Upper lobe of left lung (tissue), 6 donors: ENCODE data around the gene ATN1. TPM values are rescaled to one million over a fixed set of nuclear protein-coding genes. Genes with fewer than 3 reads are reported as not detected.
"Not testable (repeated sequence)": the region's sequence is repeated elsewhere in the genome, so short reads cannot be mapped to it uniquely, and the experiment has no call there.

Source experiments
- ATAC-seq, 2 donors: fragments of 200-7000 bp; cut with Tn5 transposase; one replicate each; pipeline ENCODE4 v1.9.1; 2022; ENCODE audit warnings: mild to moderate bottlenecking in 2 of 2, moderate library complexity in 2 of 2; ENCODE audit not compliant: low FRiP score in 2 of 2
- DNase-seq, 2 donors: peaks; one replicate each; pipeline ENCODE4 v3.0.0-alpha.2; 2019 to 2020
- H3K27ac ChIP-seq, 4 donors: fragments of 200-600 bp; sonication (generic); one replicate each; pipeline ENCODE4 v1.5.1; 2016 to 2019
- H3K27me3 ChIP-seq, 4 donors: fragments of 200-600 bp; sonication (generic); one replicate each; pipeline ENCODE4 v1.5.1; 2017 to 2019
- H3K36me3 ChIP-seq, 4 donors: fragments of 200-600 bp; sonication (generic); one replicate each; pipeline ENCODE4 v1.5.1; 2016 to 2019
- H3K4me1 ChIP-seq, 4 donors: fragments of 200-600 bp; sonication (generic); one replicate each; pipeline ENCODE4 v1.5.1; 2018 to 2019
- H3K4me3 ChIP-seq, 4 donors: fragments of 200-600 bp; sonication (generic); one replicate each; pipeline ENCODE4 v1.5.1; 2017 to 2019; ENCODE audit warnings: mild to moderate bottlenecking in 2 of 4, moderate library complexity in 1 of 4
- H3K9me3 ChIP-seq, 4 donors: fragments of 200-600 bp; sonication (generic); one replicate each; pipeline ENCODE4 v1.5.1; 2018 to 2019
- EP300 ChIP-seq, 4 donors: sonication (generic); formaldehyde crosslinking; IDR thresholded peaks; one replicate each; pipeline ENCODE4 v1.5.1; 2017; ENCODE audit warnings: antibody characterized with exemption in 4 of 4, control low read depth in 2 of 4
- POLR2A ChIP-seq, 4 donors: fragments of 450-650 bp; IDR thresholded peaks; one replicate each; pipeline ENCODE4 v1.5.1; 2016 to 2017; ENCODE audit warnings: antibody characterized with exemption in 4 of 4, mild to moderate bottlenecking in 2 of 4
- POLR2AphosphoS5 ChIP-seq, 2 donors: sonication (generic); formaldehyde crosslinking; IDR thresholded peaks; one replicate each; pipeline ENCODE4 v1.5.1; 2017; ENCODE audit warnings: antibody characterized with exemption in 2 of 2
- WGBS, 2 donors: methylation state at CpG; one replicate each; pipeline ENCODE4 v1.1.5; 2017 to 2018; 5-methylcytosine and 5-hydroxymethylcytosine counted together
- total RNA-seq, 6 donors: library from RNA; depleted of rRNA in 4 of 6; stranded (reverse); fragments of >200 nt in 4 of 6; gene quantifications; one replicate each; pipeline versions ENCODE4 v1.1.0 to v1.2.1, GENCODE V29; 2016 to 2021
- TF ChIP-seq, protein P1 (sequence below), 6 experiments: fragments of 450-650 bp in 4 of 6; fragments of 200-600 bp in 2 of 6; sonication (generic) in 2 of 6; IDR thresholded peaks; one replicate each; pipeline ENCODE4 v1.5.1; 2016 to 2019; ENCODE audit warnings: antibody characterized with exemption in 6 of 6
- donor health status: DM: no; HTN: no; CAD: no; lungs with moderate emphysema.
- donor health status: DM: no; HTN: yes; CAD: no; lungs with severe emphysema.

ATN1 gene, protein sequence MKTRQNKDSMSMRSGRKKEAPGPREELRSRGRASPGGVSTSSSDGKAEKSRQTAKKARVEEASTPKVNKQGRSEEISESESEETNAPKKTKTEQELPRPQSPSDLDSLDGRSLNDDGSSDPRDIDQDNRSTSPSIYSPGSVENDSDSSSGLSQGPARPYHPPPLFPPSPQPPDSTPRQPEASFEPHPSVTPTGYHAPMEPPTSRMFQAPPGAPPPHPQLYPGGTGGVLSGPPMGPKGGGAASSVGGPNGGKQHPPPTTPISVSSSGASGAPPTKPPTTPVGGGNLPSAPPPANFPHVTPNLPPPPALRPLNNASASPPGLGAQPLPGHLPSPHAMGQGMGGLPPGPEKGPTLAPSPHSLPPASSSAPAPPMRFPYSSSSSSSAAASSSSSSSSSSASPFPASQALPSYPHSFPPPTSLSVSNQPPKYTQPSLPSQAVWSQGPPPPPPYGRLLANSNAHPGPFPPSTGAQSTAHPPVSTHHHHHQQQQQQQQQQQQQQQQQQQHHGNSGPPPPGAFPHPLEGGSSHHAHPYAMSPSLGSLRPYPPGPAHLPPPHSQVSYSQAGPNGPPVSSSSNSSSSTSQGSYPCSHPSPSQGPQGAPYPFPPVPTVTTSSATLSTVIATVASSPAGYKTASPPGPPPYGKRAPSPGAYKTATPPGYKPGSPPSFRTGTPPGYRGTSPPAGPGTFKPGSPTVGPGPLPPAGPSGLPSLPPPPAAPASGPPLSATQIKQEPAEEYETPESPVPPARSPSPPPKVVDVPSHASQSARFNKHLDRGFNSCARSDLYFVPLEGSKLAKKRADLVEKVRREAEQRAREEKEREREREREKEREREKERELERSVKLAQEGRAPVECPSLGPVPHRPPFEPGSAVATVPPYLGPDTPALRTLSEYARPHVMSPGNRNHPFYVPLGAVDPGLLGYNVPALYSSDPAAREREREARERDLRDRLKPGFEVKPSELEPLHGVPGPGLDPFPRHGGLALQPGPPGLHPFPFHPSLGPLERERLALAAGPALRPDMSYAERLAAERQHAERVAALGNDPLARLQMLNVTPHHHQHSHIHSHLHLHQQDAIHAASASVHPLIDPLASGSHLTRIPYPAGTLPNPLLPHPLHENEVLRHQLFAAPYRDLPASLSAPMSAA (N-terminal part only)
- total RNA-seq = 100 to 1,000 TPM in 4 of 6 donors, 10 to 100 TPM in 2; 74.7 to 321 (median 133) TPM

DNA sequence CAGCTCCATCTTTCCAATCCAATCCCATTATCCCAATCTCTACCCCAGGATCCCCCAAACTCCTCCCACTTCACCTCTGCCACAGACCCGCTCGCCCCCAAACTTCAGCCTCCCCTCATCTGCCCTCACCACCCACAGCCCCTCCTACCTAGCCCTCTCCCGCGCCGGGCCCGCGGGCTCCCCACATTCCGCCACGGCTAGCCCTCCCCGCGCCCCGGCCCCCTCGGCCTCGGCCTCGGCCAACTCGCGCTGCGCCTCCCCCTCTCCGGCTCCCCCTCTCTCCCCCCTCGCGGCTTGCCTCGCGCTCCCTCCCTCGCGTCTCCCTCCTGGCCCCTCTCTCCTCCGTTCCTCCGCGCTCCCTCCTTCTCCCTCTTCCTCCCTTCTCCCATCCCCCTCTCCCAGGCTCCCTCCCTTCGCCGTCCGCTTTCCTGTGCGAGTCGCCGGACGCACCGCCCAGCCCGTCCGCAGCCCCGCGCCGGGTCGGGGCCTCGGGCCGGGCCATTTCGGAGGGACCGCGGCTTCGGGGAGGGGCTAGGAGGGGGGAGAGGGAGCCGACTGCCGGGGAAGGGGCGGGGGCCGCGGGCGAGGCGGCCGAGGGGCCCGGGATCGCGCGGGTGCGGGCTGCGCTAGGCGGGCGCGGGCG is at the start of gene ATN1:
TSS of gene ATN1 (plus strand) at position 581 of the 643 bp plus-strand sequence. CDS start 6,043 bp downstream, outside the sequence.
- H3K36me3 ChIP-seq = peaks cover 0 to 3% (median under 1%) of the 10 kb centered on the region in 4 donors
- H3K9me3 ChIP-seq = no peaks in the 10 kb centered on the region
- DNase-seq = peak; percentile 67 to 93
- WGBS, 2 donors = 0 to 1% methylated on average over 27 to 31 of the region's 66 CpGs
- peak; percentile 12 to 76 for ATAC-seq
- no peaks in the 10 kb centered on the region for H3K27me3 ChIP-seq
- H3K4me1 ChIP-seq = peaks cover 49 to 69% (median 54%) of the 10 kb centered on the region in 4 donors
- peak within 1 kb of the TSS; percentile 92 to 99 (median 96) for H3K27ac ChIP-seq
- H3K4me3 ChIP-seq = peak within 1 kb of the TSS; percentile 86 to 96 (median 90)
- TF ChIP-seq POLR2AphosphoS5 (IDR thresholded peaks at IDR 0.05) (peak; percentile 70 to 76), POLR2A (IDR thresholded peaks at IDR 0.05) (peak in 1 of 4 donors; percentile 58)
- TF ChIP-seq, protein P1, sequence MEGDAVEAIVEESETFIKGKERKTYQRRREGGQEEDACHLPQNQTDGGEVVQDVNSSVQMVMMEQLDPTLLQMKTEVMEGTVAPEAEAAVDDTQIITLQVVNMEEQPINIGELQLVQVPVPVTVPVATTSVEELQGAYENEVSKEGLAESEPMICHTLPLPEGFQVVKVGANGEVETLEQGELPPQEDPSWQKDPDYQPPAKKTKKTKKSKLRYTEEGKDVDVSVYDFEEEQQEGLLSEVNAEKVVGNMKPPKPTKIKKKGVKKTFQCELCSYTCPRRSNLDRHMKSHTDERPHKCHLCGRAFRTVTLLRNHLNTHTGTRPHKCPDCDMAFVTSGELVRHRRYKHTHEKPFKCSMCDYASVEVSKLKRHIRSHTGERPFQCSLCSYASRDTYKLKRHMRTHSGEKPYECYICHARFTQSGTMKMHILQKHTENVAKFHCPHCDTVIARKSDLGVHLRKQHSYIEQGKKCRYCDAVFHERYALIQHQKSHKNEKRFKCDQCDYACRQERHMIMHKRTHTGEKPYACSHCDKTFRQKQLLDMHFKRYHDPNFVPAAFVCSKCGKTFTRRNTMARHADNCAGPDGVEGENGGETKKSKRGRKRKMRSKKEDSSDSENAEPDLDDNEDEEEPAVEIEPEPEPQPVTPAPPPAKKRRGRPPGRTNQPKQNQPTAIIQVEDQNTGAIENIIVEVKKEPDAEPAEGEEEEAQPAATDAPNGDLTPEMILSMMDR (IDR thresholded peaks at IDR 0.05) = no peak

DNA sequence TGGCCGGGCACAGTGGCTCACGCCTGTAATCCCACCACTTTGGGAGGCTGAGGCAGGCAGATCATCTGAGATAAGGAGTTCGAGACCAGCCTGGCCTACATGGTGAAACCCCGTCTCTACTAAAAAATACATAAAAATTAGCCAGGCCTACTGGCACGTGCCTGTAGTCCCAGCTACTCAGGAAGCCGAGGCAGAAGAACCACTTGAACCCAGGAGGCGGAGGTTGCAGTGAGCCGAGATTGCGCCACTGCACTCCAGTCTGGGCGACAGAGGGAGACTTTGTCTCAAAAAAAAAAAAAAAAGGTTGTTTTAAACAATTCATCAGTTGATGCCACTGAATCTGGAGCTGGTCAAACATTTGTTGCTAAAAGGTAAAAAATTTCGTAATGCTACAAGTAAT is 47.9 kb upstream of the ATN1 start:
- H3K9me3 ChIP-seq, H3K27me3 ChIP-seq, H3K4me3 ChIP-seq, ATAC-seq: not testable (repeated sequence)
- TF ChIP-seq EP300 (IDR thresholded peaks at IDR 0.05) = peak in 1 of 4 donors; percentile 48
- peak overlapping the region; percentile 42 to 81 (median 66) for H3K27ac ChIP-seq
- H3K4me1 ChIP-seq = peaks cover 0 to 13% (median under 1%) of the 10 kb centered on the region in 4 donors
- WGBS, 2 donors = 52 to 78% methylated on average over 11 of the region's 11 CpGs
- H3K36me3 ChIP-seq = peaks cover 0 to 19% (median 17%) of the 10 kb centered on the region in 4 donors
- DNase-seq = peak in 1 of 2 donors; percentile 74

DNA sequence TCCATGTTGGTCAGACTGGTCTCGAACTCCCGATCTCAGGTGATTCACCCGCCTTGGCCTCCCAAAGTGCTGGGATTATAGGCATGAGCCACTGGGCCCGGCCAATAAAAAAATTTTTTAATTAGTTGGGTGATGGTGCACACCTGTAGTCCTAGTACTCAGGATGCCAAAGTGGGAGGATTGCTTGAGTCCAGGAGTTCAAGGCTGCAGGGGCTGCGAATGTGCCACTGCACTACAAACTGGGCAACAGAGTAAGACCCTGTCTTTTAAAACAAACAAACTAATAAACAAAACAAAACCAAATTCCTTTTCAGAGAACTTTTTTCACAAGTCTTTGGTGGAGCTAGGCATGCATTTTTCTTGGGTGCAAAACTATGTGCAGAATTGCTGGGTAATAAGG is 44.5 kb upstream of the ATN1 start:
- no peak for ATAC-seq
- TF ChIP-seq, protein P1 (IDR thresholded peaks at IDR 0.05) = no peak
- no peak for TF ChIP-seq POLR2AphosphoS5 (IDR thresholded peaks at IDR 0.05)
- TF ChIP-seq POLR2A (IDR thresholded peaks at IDR 0.05) = no peak
- TF ChIP-seq EP300 (IDR thresholded peaks at IDR 0.05) = no peak
- no peaks in the 10 kb centered on the region for H3K9me3 ChIP-seq
- peaks cover 0 to 26% (median 6%) of the 10 kb centered on the region in 4 donors for H3K4me1 ChIP-seq
- H3K27me3 ChIP-seq = no peaks in the 10 kb centered on the region
- no peak overlapping the region for H3K4me3 ChIP-seq
- no peak overlapping the region for H3K27ac ChIP-seq
- no peak for DNase-seq
- peaks cover 0 to 16% (median 14%) of the 10 kb centered on the region in 4 donors for H3K36me3 ChIP-seq
- WGBS, 2 donors = 95% methylated on average over 5 of the region's 5 CpGs

DNA sequence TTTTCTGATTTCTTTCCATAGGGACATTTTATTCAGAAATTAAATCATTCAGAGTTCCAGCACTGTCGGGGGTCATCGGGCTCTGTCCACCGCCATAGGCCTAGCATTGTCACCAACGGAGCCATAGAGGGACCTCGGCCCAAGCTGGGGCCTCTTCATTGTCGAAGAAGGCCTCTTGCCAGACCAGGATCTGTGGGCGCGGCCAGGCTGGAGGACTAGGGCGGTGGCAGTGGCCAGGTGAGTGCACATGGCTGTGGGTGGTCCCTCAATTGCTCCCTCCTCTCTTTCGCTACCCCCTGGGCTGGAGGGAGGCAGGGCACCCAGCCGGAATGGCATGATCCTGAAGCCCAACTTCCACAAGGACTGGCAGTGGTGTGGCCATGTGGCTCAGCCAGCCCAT is 44.1 kb upstream of the ATN1 start:
- Histone ChIP-seq H3K27ac (peak overlapping the region in 1 of 4 donors; percentile 21), H3K36me3 (peaks cover 0 to 16% (median 14%) of the 10 kb centered on the region in 4 donors), H3K4me3 (no peak overlapping the region), H3K27me3 (no peaks in the 10 kb centered on the region), H3K9me3 (no peaks in the 10 kb centered on the region), H3K4me1 (peaks cover 0 to 26% (median 7%) of the 10 kb centered on the region in 4 donors)
- no peak for ATAC-seq
- TF ChIP-seq EP300 (IDR thresholded peaks at IDR 0.05) (no peak), POLR2AphosphoS5 (IDR thresholded peaks at IDR 0.05) (no peak), POLR2A (IDR thresholded peaks at IDR 0.05) (no peak)
- TF ChIP-seq, protein P1 (IDR thresholded peaks at IDR 0.05) = no peak
- WGBS, 2 donors = 80 to 86% methylated on average over 6 to 11 of the region's 11 CpGs
- DNase-seq = peak in 1 of 2 donors; percentile 44
